HEK293 (cell line): ENCODE data around the gene EPN1.

Source experiments
- CTCF ChIA-PET: fragments of 350-600 bp; formaldehyde crosslinking; extraction: SDS; loops from one replicate; lab custom pipeline; 2021; ENCODE audit warnings: antibody characterized with exemption; lab: Yijun Ruan, JAX
- POLR2A ChIA-PET: fragments of 300-600 bp; formaldehyde crosslinking; extraction: SDS; loops from one replicate; lab custom pipeline; 2020; ENCODE audit warnings: antibody characterized with exemption, inconsistent platforms; lab: Yijun Ruan, JAX
- H3K27ac ChIP-seq: fragments of 200-500 bp; sonication (Bioruptor generic); 2 replicates; pipeline ENCODE4 v1.5.1; 2014; ENCODE audit warnings: low read depth, low read length, control low read depth, inconsistent platforms; ENCODE audit errors: extremely low read depth
- H3K36me3 ChIP-seq, 2 experiments: fragments of 200-500 bp in 1 of 2; sonication (Bioruptor generic) in 1 of 2; 1 replicate in 1 of 2; 2 replicates in 1 of 2; pipeline ENCODE4 v1.5.1; 2014 to 2017; ENCODE audit warnings: inconsistent platforms in 2 of 2, low read length in 2 of 2; ENCODE audit not compliant: control insufficient read depth in 2 of 2, insufficient read depth in 1 of 2
- H3K4me1 ChIP-seq: fragments of 200-500 bp; sonication (Bioruptor generic); 2 replicates; pipeline ENCODE4 v1.5.1; 2014; ENCODE audit warnings: mild to moderate bottlenecking, low read length, inconsistent platforms; ENCODE audit not compliant: control insufficient read depth, insufficient read depth
- H3K4me3 ChIP-seq: 2 replicates; pipeline ENCODE4 v1.5.1; 2011; ENCODE audit warnings: low read depth, mild to moderate bottlenecking, control low read depth, low read length, moderate library complexity
- H3K9me3 ChIP-seq: fragments of 200-500 bp; sonication (Bioruptor generic); 2 replicates; pipeline ENCODE4 v1.5.1; 2014; ENCODE audit warnings: low read depth, low read length, inconsistent platforms; ENCODE audit not compliant: control insufficient read depth, insufficient read depth
- CTCF ChIP-seq: fragments of 450-650 bp; formaldehyde crosslinking; IDR thresholded peaks from 2 replicates; pipeline ENCODE4 v1.5.1; 2016; ENCODE audit warnings: missing biosample characterization, missing genetic modification characterization
- GLIS2 ChIP-seq: fragments of 450-650 bp; formaldehyde crosslinking; IDR thresholded peaks from 2 replicates; pipeline ENCODE4 v1.5.1; 2016; ENCODE audit warnings: missing biosample characterization, missing genetic modification characterization
- HOXA7 ChIP-seq: sonication (generic); formaldehyde crosslinking; IDR thresholded peaks from 2 replicates; pipeline ENCODE4 v1.8.1; 2022; ENCODE audit warnings: missing genetic modification reagents, borderline replicate concordance
- SP7 ChIP-seq: fragments of 450-650 bp; formaldehyde crosslinking; IDR thresholded peaks from 2 replicates; pipeline ENCODE4 v1.5.1; 2016; ENCODE audit warnings: missing biosample characterization, missing genetic modification characterization
- YY1 ChIP-seq: fragments of 450-650 bp; formaldehyde crosslinking; IDR thresholded peaks from 2 replicates; pipeline ENCODE4 v1.5.1; 2018; ENCODE audit warnings: missing biosample characterization, missing genetic modification characterization
- ZIC2 ChIP-seq: fragments of 450-650 bp; formaldehyde crosslinking; IDR thresholded peaks from 2 replicates; pipeline ENCODE4 v1.5.1; 2016; ENCODE audit warnings: missing biosample characterization, missing genetic modification characterization
- ZNF132 ChIP-seq: fragments of 450-650 bp; formaldehyde crosslinking; IDR thresholded peaks from 2 replicates; pipeline ENCODE4 v1.5.1; 2017; ENCODE audit warnings: missing biosample characterization, missing genetic modification characterization, borderline replicate concordance
- ZNF133 ChIP-seq: fragments of 450-650 bp; formaldehyde crosslinking; IDR thresholded peaks from 2 replicates; pipeline ENCODE4 v1.5.1; 2016; ENCODE audit warnings: missing biosample characterization, missing genetic modification characterization
- ZNF155 ChIP-seq: fragments of 450-650 bp; formaldehyde crosslinking; IDR thresholded peaks from 2 replicates; pipeline ENCODE4 v1.5.1; 2016; ENCODE audit warnings: missing biosample characterization, missing genetic modification characterization
- ZNF302 ChIP-seq: fragments of 450-650 bp; formaldehyde crosslinking; IDR thresholded peaks from 2 replicates; pipeline ENCODE4 v1.5.1; 2016; ENCODE audit warnings: missing biosample characterization, missing genetic modification characterization, low read depth
- ZNF335 ChIP-seq: fragments of 450-650 bp; formaldehyde crosslinking; conservative IDR thresholded peaks from 2 replicates; pipeline ENCODE4 v1.5.1; 2016; ENCODE audit warnings: missing biosample characterization, missing genetic modification characterization
- ZNF366 ChIP-seq: fragments of 450-650 bp; formaldehyde crosslinking; conservative IDR thresholded peaks from 2 replicates; pipeline ENCODE4 v1.5.1; 2016; ENCODE audit warnings: missing biosample characterization, missing genetic modification characterization
- ZNF394 ChIP-seq: fragments of 450-650 bp; formaldehyde crosslinking; IDR thresholded peaks from 2 replicates; pipeline ENCODE4 v1.5.1; 2016; ENCODE audit warnings: missing biosample characterization, missing genetic modification characterization, mild to moderate bottlenecking, moderate library complexity, borderline replicate concordance
- ZNF398 ChIP-seq: fragments of 450-650 bp; formaldehyde crosslinking; IDR thresholded peaks from 2 replicates; pipeline ENCODE4 v1.5.1; 2017; ENCODE audit warnings: missing biosample characterization, missing genetic modification characterization
- ZNF610 ChIP-seq: fragments of 450-650 bp; formaldehyde crosslinking; IDR thresholded peaks from 2 replicates; pipeline ENCODE4 v1.5.1; 2016; ENCODE audit warnings: missing biosample characterization, missing genetic modification characterization, borderline replicate concordance
- ZNF621 ChIP-seq: fragments of 450-650 bp; formaldehyde crosslinking; IDR thresholded peaks from 2 replicates; pipeline ENCODE4 v1.5.1; 2017; ENCODE audit warnings: missing biosample characterization, missing genetic modification characterization
- ZSCAN16 ChIP-seq: fragments of 450-650 bp; formaldehyde crosslinking; IDR thresholded peaks from 2 replicates; pipeline ENCODE4 v1.5.1; 2016; ENCODE audit warnings: missing biosample characterization, missing genetic modification characterization
- TF ChIP-seq, protein P1 (sequence below): fragments of 450-650 bp; formaldehyde crosslinking; IDR thresholded peaks from 2 replicates; pipeline ENCODE4 v1.5.1; 2017; ENCODE audit warnings: missing biosample characterization, missing genetic modification characterization
- TF ChIP-seq, protein P2 (sequence below): fragments of 450-650 bp; formaldehyde crosslinking; IDR thresholded peaks from 2 replicates; pipeline ENCODE4 v1.5.1; 2016; ENCODE audit warnings: missing biosample characterization, missing genetic modification characterization

EPN1 gene

GRCh38 chr19:55644842-55645511 lies 30.0 kb upstream of the EPN1 start (continued):
- TF ChIP-seq ZNF302 (tag by site-specific recombination) (no peak), ZNF610 (no peak), YY1 (tag by site-specific recombination) (no peak), CTCF (tag by site-specific recombination) (no peak), ZNF133 (tag by site-specific recombination) (no peak), ZSCAN16 (no peak)
- TF ChIP-seq, protein P1, sequence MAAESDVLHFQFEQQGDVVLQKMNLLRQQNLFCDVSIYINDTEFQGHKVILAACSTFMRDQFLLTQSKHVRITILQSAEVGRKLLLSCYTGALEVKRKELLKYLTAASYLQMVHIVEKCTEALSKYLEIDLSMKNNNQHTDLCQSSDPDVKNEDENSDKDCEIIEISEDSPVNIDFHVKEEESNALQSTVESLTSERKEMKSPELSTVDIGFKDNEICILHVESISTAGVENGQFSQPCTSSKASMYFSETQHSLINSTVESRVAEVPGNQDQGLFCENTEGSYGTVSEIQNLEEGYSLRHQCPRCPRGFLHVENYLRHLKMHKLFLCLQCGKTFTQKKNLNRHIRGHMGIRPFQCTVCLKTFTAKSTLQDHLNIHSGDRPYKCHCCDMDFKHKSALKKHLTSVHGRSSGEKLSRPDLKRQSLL (tag by site-specific recombination), result no peak

- CTCF ChIA-PET, result interaction anchor here (0.6 to 3.0 kb wide), 7 partner anchors 8 to 842 kb away, joined by 3 to 37 read pairs (median 3); no protein-coding TSS in a partner anchor
- peaks cover 12 to 28% of the 10 kb centered on the region in 2 experiments; a peak in 2 of 3 replicates for H3K36me3 ChIP-seq
- no peak overlapping the region for H3K4me3 ChIP-seq
- H3K9me3 ChIP-seq, result no peaks in the 10 kb centered on the region
- POLR2A ChIA-PET, result interaction anchor here (0.9 to 3.3 kb wide), 5 partner anchors 9 to 47 kb away, joined by 3 to 16 read pairs (median 5); partner anchors contain the start of genes FIZ1 and U2AF2
- no peak overlapping the region for H3K27ac ChIP-seq
- TF ChIP-seq ZNF398 (tag by site-specific recombination) (no peak), SP7 (tag by site-specific recombination) (no peak), ZNF132 (tag by site-specific recombination) (no peak), ZNF155 (no peak), HOXA7 (CRISPR knock-in tag) (no peak), ZNF621 (tag by site-specific recombination) (no peak), GLIS2 (no peak), ZIC2 (tag by site-specific recombination) (no peak), ZNF366 (tag by site-specific recombination) (no peak), ZNF394 (no peak), ZNF335 (no peak)
- TF ChIP-seq, protein P2, sequence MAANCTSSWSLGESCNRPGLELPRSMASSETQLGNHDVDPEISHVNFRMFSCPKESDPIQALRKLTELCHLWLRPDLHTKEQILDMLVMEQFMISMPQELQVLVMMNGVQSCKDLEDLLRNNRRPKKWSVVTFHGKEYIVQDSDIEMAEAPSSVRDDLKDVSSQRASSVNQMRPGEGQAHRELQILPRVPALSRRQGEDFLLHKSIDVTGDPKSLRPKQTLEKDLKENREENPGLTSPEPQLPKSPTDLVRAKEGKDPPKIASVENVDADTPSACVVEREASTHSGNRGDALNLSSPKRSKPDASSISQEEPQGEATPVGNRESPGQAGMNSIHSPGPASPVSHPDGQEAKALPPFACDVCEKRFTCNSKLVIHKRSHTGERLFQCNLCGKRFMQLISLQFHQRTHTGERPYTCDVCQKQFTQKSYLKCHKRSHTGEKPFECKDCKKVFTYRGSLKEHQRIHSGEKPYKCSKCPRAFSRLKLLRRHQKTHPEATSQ, result no peak
- peaks cover 22% of the 10 kb centered on the region for H3K4me1 ChIP-seq
Measured at GRCh38 chr19:55645512-55645881, 29.5 kb upstream of the EPN1 start.
